G401 (cell line): ENCODE data around the gene CDR2. TPM values are rescaled to one million over a fixed set of nuclear protein-coding genes. Genes with fewer than 3 reads are reported as not detected.
"Not testable (repeated sequence)": the region's sequence is repeated elsewhere in the genome, so short reads cannot be mapped to it uniquely, and the experiment has no call there.

Experiments
- DNase-seq: peaks from one replicate; pipeline ENCODE4 v3.0.0-alpha.2; 2015; ENCODE audit warnings: low spot score
- in situ Hi-C: cut with HindIII; loops from 2 replicates; pipeline ENCODE4 v1.10.0; 2016; ENCODE audit warnings: low sequenced_read_pairs, mixed read lengths
- total RNA-seq: library from RNA; depleted of rRNA; stranded (reverse); fragments of >200 nt; shearing (Covaris generic); gene quantifications from 2 replicates; pipeline ENCODE4 v1.2.3, GENCODE V29; 2014; rRNA removed

CDR2 gene
- 22.6 and 33.2 TPM in 2 replicates for total RNA-seq

GRCh38 chr16:22374311-22375116 is at the start of gene CDR2:
CDR2 (minus strand) TSS chr16:22374619; CDS start chr16:22374309, 310 bp downstream.
- in situ Hi-C loops = no loop called here
- peak; percentile 96 for DNase-seq

- in situ Hi-C loops = no loop called here
- DNase-seq = no peak
These were observed 49.3 kb upstream of the CDR2 start for GRCh38 chr16:22423716-22424115.

DNA sequence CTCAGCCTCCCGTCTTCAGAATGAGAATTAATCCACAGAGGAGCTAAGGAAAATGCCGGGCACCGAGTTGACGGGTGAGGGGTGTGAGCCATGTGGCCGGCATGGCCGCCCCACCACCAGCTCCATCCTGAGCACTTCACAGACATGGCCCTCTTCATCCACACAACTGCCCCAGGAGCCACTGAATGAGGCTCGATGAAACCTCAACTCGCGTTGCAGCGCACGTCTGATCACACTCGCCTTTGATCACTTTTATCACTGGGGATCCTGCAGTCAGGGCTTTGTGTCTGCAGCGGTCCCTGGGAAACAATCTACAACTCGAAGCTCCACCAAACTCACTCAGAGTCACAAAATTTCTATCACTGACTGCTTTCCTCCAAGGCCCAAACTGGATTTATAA is 46.7 kb upstream of the CDR2 start:
- DNase-seq = no peak
- in situ Hi-C loops = no loop called here

GRCh38 chr16:22420606-22421135 is 46.3 kb upstream of the CDR2 start:
- DNase-seq = no peak
- in situ Hi-C loops = no loop called here

DNA sequence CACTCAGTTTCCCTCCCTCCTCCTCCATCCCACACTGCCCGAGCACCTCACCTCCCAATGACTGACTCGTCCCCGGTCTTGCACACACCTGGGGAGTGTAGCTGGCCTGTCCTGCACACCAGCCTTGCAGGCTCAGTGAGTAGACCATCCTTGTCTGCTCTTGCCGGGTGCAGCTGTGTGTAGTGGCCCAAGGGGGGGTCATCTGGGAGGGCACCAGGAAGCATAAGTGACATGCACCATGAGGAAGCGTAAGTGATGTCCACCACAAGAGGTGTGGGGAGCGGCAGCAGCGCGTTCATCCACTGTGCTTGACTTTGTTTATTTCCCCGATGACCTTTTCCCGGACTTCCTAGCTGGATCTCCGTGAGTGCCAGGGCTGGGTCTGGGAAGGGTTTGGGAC is 45.5 kb upstream of the CDR2 start:
- DNase-seq = no peak
- in situ Hi-C loops = no loop called here

- no peak for DNase-seq
- in situ Hi-C loops = no loop called here
These were observed 44.4 kb upstream of the CDR2 start for GRCh38 chr16:22418826-22419225.

- DNase-seq, in situ Hi-C loops: not testable (repeated sequence)
These were observed 43.4 kb upstream of the CDR2 start for GRCh38 chr16:22417798-22418197.

- no peak for DNase-seq
- in situ Hi-C loops = no loop called here
These were observed 42.6 kb upstream of the CDR2 start for GRCh38 chr16:22417019-22417418.

GRCh38 chr16:22413819-22414218 is 39.4 kb upstream of the CDR2 start:
- in situ Hi-C loops = no loop called here

DNA sequence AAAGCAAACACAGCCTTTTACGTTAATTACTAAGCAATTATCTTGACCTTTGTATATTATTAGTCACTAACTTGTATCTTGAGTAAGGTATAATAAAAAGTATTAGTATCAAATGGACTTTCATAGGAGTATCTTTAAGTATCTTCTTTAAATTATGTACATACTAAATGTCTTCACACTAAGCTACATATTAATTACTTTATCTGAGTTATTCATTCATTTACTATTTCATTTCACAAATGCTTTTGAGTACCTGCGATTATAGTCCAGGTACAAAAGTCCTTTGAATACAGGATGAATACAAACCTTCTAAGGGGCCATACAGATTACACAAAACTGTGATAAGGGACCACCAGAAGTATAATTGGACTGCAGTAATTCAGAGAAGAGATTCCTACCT is 33.1 kb upstream of the CDR2 start:
- in situ Hi-C loops = no loop called here
- no peak for DNase-seq

More at GRCh38 chr16:22413819-22414218, 39.4 kb upstream of the CDR2 start:
- DNase-seq = no peak

DNA sequence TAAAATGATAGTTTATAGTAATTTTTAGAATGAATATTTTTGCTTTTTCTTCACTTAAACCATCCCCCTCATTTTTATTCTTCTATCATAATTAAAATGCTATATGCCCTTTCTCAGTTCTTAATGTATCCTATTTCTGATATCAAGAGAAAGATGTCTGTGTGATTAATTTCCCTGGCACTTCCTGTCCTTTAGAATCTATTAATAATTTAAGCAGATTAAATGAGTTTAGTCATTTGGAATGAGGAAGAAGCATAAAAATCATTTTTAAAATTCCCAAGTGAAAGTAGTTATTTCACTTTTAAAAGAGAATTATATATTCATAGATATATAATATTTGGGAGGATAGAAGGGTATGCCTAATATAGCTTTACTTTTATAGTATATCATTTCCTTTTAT is 27.8 kb upstream of the CDR2 start:
- in situ Hi-C loops = no loop called here
- no peak for DNase-seq

DNA sequence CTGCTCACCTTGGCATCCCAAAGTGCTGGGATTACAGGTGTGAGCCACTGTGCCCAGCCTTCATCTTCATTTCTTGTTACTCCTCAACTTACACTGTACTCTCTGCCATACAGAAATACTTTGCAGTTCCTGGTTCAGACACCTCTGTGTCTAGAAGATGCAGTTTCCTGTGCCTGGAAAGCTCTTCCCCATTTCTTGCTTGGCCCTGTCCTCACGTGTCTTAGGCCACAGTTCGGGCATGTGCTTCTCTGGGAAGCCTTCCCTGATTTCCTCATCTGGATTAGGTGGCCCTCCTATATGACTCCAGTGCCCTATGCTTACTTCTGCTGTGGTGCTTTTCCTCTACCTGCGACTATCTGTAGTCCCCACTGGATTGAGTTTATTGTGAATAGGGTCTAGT is 26.5 kb upstream of the CDR2 start:
- no peak for DNase-seq
- in situ Hi-C loops = no loop called here

DNA sequence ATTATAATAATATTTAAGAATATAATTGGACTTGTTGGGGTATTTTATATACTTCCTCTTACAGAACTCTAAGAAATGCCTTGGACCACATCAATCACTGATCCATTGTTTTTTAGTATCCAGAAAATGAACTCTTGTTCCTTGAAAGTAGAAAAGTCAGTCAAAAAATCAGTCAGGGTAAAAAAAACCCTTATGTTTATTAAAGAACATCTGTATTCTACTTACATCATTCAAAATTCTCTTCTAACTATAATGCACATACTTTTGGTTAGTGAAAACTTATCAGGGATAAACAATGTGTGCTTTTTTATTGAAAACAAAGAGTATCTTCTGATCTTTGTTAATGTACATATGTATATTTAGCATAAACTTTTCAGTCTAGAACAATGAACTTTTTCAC is 23.5 kb upstream of the CDR2 start:
- no peak for DNase-seq
- in situ Hi-C loops = no loop called here

- in situ Hi-C loops = no loop called here
- no peak for DNase-seq
These were observed 23.0 kb upstream of the CDR2 start for GRCh38 chr16:22397464-22397863.

DNA sequence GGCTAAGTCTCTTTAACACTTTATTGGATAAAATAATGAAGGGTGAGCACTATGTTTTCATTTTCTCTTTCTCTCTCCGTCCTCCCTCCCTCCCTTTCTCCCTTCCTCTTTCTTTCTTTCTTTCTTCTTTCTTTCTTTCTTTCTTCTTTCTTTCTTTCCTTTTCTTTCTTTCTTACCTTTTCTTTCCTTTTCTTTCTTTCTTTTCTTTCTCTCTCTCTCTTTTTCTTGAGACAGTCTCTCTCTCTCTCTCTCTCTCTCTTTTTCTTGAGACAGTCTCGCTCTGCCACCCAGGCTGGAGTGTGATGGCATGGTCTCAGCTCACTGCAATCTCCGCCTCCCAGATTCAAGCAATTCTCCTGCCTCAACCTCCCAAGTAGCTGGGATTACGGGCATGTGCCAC is 21.5 kb upstream of the CDR2 start:
- in situ Hi-C loops = no loop called here
- no peak for DNase-seq

DNA sequence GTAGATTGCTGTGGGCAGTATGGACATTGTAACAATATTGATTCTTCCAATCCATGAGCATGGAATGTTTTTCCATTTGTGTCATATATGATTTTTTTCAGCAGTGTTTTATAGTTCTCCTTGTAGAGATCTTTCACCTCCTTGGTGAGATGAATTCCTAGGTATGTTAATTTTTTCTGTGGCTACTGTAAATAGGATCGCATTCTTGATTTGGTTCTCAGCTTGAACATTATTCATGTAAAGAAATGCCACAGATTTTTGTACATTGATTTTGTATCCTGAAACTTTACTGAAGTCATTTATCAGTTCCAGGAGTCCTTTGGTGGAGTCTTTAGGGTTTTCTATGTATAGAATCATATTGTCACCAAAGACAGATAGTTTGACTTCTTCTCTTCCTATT is 19.7 kb upstream of the CDR2 start:
- in situ Hi-C loops = no loop called here
- DNase-seq = no peak

- in situ Hi-C loops = no loop called here
- DNase-seq = no peak
These were observed 13.8 kb upstream of the CDR2 start for GRCh38 chr16:22388101-22388644.

- in situ Hi-C loops = no loop called here
- DNase-seq = no peak
These were observed 12.6 kb upstream of the CDR2 start for GRCh38 chr16:22386976-22387375.

- in situ Hi-C loops = no loop called here
- no peak for DNase-seq
These were observed 10.8 kb upstream of the CDR2 start for GRCh38 chr16:22385196-22385595.

- in situ Hi-C loops = no loop called here
- no peak for DNase-seq
These were observed 9.4 kb upstream of the CDR2 start for GRCh38 chr16:22383827-22384226.

GRCh38 chr16:22381392-22381791 is 7.0 kb upstream of the CDR2 start:
- in situ Hi-C loops = no loop called here
- DNase-seq = no peak
